Right lobe of liver (tissue), 4 donors: Measurements from ENCODE around the gene EXD3.

Experiments used
- CTCF ChIP-seq, 4 donors: fragments of 200-600 bp in 3 of 4; fragments of 450-650 bp in 1 of 4; IDR thresholded peaks; one replicate each; pipeline versions ENCODE4 v1.5.1 to v1.8.0; 2016 to 2022; ENCODE audit warnings: antibody characterized with exemption in 4 of 4, mild to moderate bottlenecking in 2 of 4
- POLR2A ChIP-seq: fragments of 450-650 bp; IDR thresholded peaks from one replicate; pipeline ENCODE4 v1.6.1; 2017; ENCODE audit warnings: antibody characterized with exemption, mild to moderate bottlenecking
- donor health status: DM: no; HTN: no; CAD: no.
- donor health status: DM: no; HTN: no; CAD: no.
- donor health status: DM: no; HTN: yes; CAD: no.

DNA sequence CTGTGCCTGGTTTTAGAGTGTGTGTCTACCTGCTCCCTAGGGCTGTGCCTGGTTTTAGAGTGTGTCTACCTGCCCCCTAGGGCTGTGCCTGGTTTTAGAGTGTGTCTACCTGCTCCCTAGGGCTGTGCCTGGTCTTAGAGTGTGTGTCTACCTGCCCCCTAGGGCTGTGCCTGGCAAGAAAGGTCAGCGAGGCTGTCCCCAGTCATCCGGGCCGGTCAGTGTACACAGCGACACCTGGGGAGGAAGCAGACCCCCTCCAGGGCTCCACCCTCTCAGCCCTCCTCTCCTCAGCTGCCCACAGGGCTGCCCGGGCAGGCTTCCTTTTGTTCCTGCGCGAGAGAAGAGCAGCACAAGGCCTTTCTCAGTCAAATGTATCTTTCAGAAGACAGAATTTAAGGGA, 125.0 kb downstream of the EXD3 start:
- TF ChIP-seq CTCF (IDR thresholded peaks at IDR 0.05): no peak
- TF ChIP-seq POLR2A: no peak
